ENCODE data around the gene CD24. TPM values are rescaled to one million over a fixed set of nuclear protein-coding genes. Genes with fewer than 3 reads are reported as not detected.
"Not testable (repeated sequence)": the region's sequence is repeated elsewhere in the genome, so short reads cannot be mapped to it uniquely, and the experiment has no call there.

CD24 gene, protein sequence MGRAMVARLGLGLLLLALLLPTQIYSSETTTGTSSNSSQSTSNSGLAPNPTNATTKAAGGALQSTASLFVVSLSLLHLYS
- total RNA-seq (100 to 1,000 TPM in 1 of 2 donors, 10 to 100 TPM in 1; 54.0 to 158 TPM), polyA plus RNA-seq (ENCODE audit: insufficient read length in 6 of 6) (100 to 1,000 TPM; 140 to 184 (median 165) TPM)
- long read RNA-seq, donor 1, transcript CD24-201 (2 exons, 2,180 nt), result major isoform, 93 of 100 reads
- long read RNA-seq, donor 1, transcript CD24-204 (3 exons, 2,513 nt), result minor isoform, 6 of 100 reads
- long read RNA-seq, donor 1, partial matches to known transcripts, result 0 of 100 reads
- long read RNA-seq, donor 1, other reads (novel, unspliced or antisense), result 0 of 100 reads
- long read RNA-seq, donor 2, transcript CD24-204 (3 exons, 2,513 nt), result minor isoform, 5 of 91 reads
- long read RNA-seq, donor 2, transcript CD24-201 (2 exons, 2,180 nt), result major isoform, 86 of 91 reads
- long read RNA-seq, donor 2, partial matches to known transcripts, result 0 of 91 reads
- long read RNA-seq, donor 2, other reads (novel, unspliced or antisense), result 0 of 91 reads
- long read RNA-seq, donor 3, transcript CD24-201 (2 exons, 2,180 nt), result major isoform, 70 of 74 reads
- long read RNA-seq, donor 3, partial matches to known transcripts, result 0 of 74 reads
- long read RNA-seq, donor 3, other reads (novel, unspliced or antisense), result 0 of 74 reads
- long read RNA-seq, donor 4, transcript CD24-201 (2 exons, 2,180 nt), result major isoform, 29 of 38 reads
- long read RNA-seq, donor 4, partial matches to known transcripts, result 0 of 38 reads
- long read RNA-seq, donor 4, other reads (novel, unspliced or antisense), result 7 of 38 reads
- long read RNA-seq, donor 5, transcript CD24-201 (2 exons, 2,180 nt), result major isoform, 82 of 91 reads
- long read RNA-seq, donor 5, transcript CD24-204 (3 exons, 2,513 nt), result minor isoform, 8 of 91 reads
- long read RNA-seq, donor 5, partial matches to known transcripts, result 0 of 91 reads
- long read RNA-seq, donor 5, other reads (novel, unspliced or antisense), result 0 of 91 reads
- long read RNA-seq, donor 6, transcript CD24-201 (2 exons, 2,180 nt), result major isoform, 70 of 75 reads
- long read RNA-seq, donor 6, partial matches to known transcripts, result 0 of 75 reads
- long read RNA-seq, donor 6, other reads (novel, unspliced or antisense), result 0 of 75 reads
- long read RNA-seq, donor 7, transcript CD24-201 (2 exons, 2,180 nt), result major isoform, 30 of 31 reads
- long read RNA-seq, donor 7, partial matches to known transcripts, result 0 of 31 reads
- long read RNA-seq, donor 7, other reads (novel, unspliced or antisense), result 0 of 31 reads
- long read RNA-seq, donor 8, transcript CD24-201 (2 exons, 2,180 nt), result major isoform, 25 of 32 reads
- long read RNA-seq, donor 8, transcript CD24-204 (3 exons, 2,513 nt), result minor isoform, 7 of 32 reads
- long read RNA-seq, donor 8, partial matches to known transcripts, result 0 of 32 reads
- long read RNA-seq, donor 8, other reads (novel, unspliced or antisense), result 0 of 32 reads
- long read RNA-seq, donor 9, result 0 reads
- long read RNA-seq, donor 10, transcript CD24-201 (2 exons, 2,180 nt), result major isoform, 5 of 6 reads
- long read RNA-seq, donor 10, partial matches to known transcripts, result 0 of 6 reads
- long read RNA-seq, donor 10, other reads (novel, unspliced or antisense), result 0 of 6 reads
- long read RNA-seq, donor 11, transcript CD24-204 (3 exons, 2,513 nt), result minor isoform, 7 of 147 reads
- long read RNA-seq, donor 11, transcript CD24-201 (2 exons, 2,180 nt), result major isoform, 138 of 147 reads
- long read RNA-seq, donor 11, partial matches to known transcripts, result 0 of 147 reads
- long read RNA-seq, donor 11, other reads (novel, unspliced or antisense), result 0 of 147 reads
- long read RNA-seq, donor 12, transcript CD24-201 (2 exons, 2,180 nt), result major isoform, 39 of 43 reads
- long read RNA-seq, donor 12, partial matches to known transcripts, result 0 of 43 reads
- long read RNA-seq, donor 12, other reads (novel, unspliced or antisense), result 0 of 43 reads

DNA sequence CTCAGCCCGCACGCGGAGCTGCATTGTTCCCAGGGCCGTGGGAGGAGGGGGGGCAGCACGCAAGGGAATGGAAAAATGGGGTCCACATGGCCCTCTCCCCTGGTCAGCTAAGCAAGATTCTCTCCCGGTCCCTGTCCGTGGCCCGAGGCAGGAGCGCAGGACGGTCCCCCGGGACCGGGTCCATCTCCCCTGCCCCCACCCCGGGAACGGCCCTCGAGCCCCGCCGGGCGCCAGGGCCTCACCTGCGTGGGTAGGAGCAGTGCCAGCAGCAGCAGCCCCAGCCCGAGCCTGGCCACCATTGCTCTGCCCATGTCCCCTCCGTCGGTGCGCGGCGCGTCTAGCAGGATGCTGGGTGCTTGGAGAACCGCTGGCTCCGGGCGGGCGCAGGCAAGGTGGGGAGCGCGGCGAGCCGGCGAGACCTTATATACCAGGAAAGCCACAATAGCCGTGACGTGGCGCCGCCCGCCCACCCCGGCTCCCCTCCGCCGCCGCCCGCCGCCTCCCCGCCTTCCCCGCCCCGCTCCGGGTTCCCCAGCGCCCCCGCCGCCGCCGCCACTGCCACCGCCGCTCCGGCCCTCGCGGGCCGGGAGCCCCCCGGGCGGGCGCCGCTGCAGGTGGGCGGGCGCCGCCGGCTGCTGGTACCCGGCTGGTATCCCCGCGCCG is at the start of gene CD24:
CD24 (minus strand) TSS at position 394 of the 663 bp plus-strand sequence; CDS start at position 311, 83 bp downstream.
- Histone ChIP-seq H3K27me3 (peaks cover 32 to 87% of the 10 kb centered on the region in 2 donors), H3K27ac (peak within 1 kb of the TSS; percentile 39 to 70), H3K36me3 (no peaks in the 10 kb centered on the region), H3K9me3 (no peaks in the 10 kb centered on the region), H3K4me1 (peaks cover 0 to 25% of the 10 kb centered on the region in 2 donors), H3K4me3 (peak within 1 kb of the TSS; percentile 57 to 60)
- ATAC-seq (peak; percentile 66), DNase-seq (peak in 2 of 4 donors; percentile 51 to 88)
- intact Hi-C loops (cut with DNase I), result loop anchor here in 1 of 2 donors (10.0 kb wide), 1 partner anchor 530 kb away; no protein-coding TSS in a partner anchor
- TF ChIP-seq, protein P1, sequence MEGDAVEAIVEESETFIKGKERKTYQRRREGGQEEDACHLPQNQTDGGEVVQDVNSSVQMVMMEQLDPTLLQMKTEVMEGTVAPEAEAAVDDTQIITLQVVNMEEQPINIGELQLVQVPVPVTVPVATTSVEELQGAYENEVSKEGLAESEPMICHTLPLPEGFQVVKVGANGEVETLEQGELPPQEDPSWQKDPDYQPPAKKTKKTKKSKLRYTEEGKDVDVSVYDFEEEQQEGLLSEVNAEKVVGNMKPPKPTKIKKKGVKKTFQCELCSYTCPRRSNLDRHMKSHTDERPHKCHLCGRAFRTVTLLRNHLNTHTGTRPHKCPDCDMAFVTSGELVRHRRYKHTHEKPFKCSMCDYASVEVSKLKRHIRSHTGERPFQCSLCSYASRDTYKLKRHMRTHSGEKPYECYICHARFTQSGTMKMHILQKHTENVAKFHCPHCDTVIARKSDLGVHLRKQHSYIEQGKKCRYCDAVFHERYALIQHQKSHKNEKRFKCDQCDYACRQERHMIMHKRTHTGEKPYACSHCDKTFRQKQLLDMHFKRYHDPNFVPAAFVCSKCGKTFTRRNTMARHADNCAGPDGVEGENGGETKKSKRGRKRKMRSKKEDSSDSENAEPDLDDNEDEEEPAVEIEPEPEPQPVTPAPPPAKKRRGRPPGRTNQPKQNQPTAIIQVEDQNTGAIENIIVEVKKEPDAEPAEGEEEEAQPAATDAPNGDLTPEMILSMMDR (IDR thresholded peaks at IDR 0.05), result no peak

DNA sequence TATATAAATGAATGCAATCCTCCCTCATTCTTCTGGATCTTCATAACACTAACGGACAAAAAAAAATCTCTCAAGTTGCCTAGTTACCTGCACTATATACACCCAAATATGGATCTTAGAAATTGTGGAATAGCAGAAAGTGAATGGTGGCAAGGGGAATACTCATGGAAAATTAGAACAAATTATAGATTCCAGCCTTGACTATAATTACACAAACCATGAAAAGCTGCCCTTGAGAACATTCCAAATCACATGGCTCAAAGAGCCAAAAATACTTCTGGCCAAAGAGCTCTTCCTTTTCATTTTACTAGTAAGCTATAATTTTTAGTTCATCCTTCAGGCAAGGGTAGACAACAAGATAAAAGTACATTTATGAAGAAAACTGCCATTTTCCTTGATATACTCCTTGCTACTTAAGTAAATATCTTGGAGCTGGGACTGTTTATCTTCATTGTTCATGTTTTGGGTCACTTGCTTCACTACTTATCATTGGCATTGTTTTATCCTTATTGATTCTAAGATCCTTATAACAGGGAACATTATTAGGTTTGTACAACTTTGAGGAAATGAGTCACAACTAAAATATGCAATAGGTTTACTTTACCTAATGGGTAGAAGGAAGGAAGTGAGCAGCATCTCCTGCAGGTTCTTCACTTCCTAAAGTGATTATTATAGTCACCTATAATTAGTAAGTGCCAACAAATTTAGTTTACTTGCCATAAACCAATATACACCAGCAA is 47.1 kb upstream of the CD24 start:
- TF ChIP-seq, protein P1 (IDR thresholded peaks at IDR 0.05), result no peak
- ATAC-seq, result peak; percentile 12
- Histone ChIP-seq H3K9me3 (no peaks in the 10 kb centered on the region), H3K27ac (no peak overlapping the region), H3K4me3 (no peak overlapping the region), H3K4me1 (peaks cover 0 to 10% of the 10 kb centered on the region in 2 donors), H3K27me3 (no peaks in the 10 kb centered on the region), H3K36me3 (no peaks in the 10 kb centered on the region)
- DNase-seq, result peak in 1 of 4 donors; percentile 7
- intact Hi-C loops (cut with DNase I), result no loop called here

DNA sequence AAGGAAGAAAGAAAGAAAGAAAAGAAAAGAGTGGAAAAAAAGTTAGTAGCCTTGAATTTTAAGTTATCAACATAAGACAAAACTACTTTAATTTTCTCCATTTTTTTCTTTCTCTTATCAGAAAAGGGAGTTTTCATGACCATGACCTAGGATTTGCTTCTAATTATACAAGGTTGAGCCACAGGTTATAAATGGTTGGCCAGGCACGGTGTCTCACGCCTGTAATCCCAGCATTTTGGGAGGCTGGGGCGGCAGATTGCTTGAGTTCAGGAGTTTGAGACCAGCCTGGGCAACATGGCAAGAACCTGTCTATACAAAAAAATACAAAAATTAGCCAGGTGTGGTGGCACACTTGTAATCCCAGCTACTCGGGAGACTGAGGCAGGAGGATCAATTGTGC is 45.7 kb upstream of the CD24 start:
- H3K27me3 ChIP-seq, result no peaks in the 10 kb centered on the region
- no peak for DNase-seq
- H3K27ac ChIP-seq, result no peak overlapping the region
- H3K36me3 ChIP-seq, result no peaks in the 10 kb centered on the region
- no peak overlapping the region for H3K4me3 ChIP-seq
- peaks cover 0 to 10% of the 10 kb centered on the region in 2 donors for H3K4me1 ChIP-seq
- TF ChIP-seq, protein P1 (IDR thresholded peaks at IDR 0.05), result no peak
- no peaks in the 10 kb centered on the region for H3K9me3 ChIP-seq
- intact Hi-C loops (cut with DNase I), result no loop called here
- no peak for ATAC-seq

DNA sequence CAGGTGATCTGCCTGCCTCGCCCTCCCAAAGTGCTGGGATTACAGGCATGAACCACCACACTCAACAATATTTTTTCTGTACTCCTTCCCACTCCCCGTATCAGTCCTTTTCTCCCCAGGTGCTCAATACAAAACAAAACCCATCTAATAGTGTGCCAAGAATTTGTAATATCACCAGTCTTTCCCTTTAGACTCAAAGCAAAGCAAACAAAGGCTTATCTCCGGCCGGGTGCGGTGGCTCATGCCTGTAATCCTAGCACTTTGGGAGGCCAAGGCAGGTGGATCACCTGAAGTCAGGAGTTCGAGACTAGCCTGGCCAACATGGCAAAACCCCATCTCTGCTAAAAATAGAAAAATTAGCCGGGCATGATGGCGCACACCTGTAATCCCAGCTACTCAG is 45.1 kb upstream of the CD24 start:
- H3K27me3 ChIP-seq; H3K36me3 ChIP-seq; ATAC-seq; H3K4me3 ChIP-seq; H3K9me3 ChIP-seq; H3K4me1 ChIP-seq; H3K27ac ChIP-seq; DNase-seq; intact Hi-C loops (cut with DNase I): not testable (repeated sequence)

Data from left lung (tissue), 14 donors.